Left ventricle myocardium inferior (tissue), 1 donor: ENCODE measurements around the gene PKN3. TPM values are rescaled to one million over a fixed set of nuclear protein-coding genes. Genes with fewer than 3 reads are reported as not detected.

Experiments used
- DNase-seq: peaks from one replicate; pipeline ENCODE4 v3.0.0-alpha.2; 2020
- H3K27ac ChIP-seq: fragments of 200-600 bp; replicated peaks from 2 replicates; pipeline ENCODE4 v1.8.0; 2021
- H3K27me3 ChIP-seq: fragments of 200-600 bp; 2 replicates; pipeline ENCODE4 v1.8.0; 2021; ENCODE audit warnings: low read depth
- H3K36me3 ChIP-seq: fragments of 200-600 bp; 2 replicates; pipeline ENCODE4 v1.8.0; 2021
- H3K4me1 ChIP-seq: fragments of 200-600 bp; 2 replicates; pipeline ENCODE4 v1.8.0; 2021
- H3K4me3 ChIP-seq: fragments of 200-600 bp; 2 replicates; pipeline ENCODE4 v1.8.0; 2021; ENCODE audit warnings: mild to moderate bottlenecking, moderate library complexity
- H3K9me3 ChIP-seq: fragments of 200-600 bp; replicated peaks from 2 replicates; pipeline ENCODE4 v1.8.0; 2021
- intact Hi-C: fragments of 100-400 bp; cut with micrococcal nuclease; formaldehyde crosslinking; loops from one replicate; pipeline ENCODE4 v1.11.0; 2022
- total RNA-seq: library from RNA; stranded (reverse); fragmentation: NEBNext Ultra II Directional; extraction: Animal tissue kit (Norgen Biotek cat#: 25700); gene quantifications from one replicate; pipeline ENCODE4 v1.2.1, GENCODE V29; 2021
- TF ChIP-seq, protein P1 (sequence below): fragments of 200-600 bp; IDR thresholded peaks from 2 replicates; pipeline ENCODE4 v1.8.0; 2021; ENCODE audit warnings: antibody characterized with exemption, mild to moderate bottlenecking, borderline replicate concordance
- donor health status: DM: no; HTN: yes; CAD: no; lungs with severe emphysema.

Gene PKN3
- total RNA-seq, 1 donor from 2014 or later: 6.3 TPM

DNA sequence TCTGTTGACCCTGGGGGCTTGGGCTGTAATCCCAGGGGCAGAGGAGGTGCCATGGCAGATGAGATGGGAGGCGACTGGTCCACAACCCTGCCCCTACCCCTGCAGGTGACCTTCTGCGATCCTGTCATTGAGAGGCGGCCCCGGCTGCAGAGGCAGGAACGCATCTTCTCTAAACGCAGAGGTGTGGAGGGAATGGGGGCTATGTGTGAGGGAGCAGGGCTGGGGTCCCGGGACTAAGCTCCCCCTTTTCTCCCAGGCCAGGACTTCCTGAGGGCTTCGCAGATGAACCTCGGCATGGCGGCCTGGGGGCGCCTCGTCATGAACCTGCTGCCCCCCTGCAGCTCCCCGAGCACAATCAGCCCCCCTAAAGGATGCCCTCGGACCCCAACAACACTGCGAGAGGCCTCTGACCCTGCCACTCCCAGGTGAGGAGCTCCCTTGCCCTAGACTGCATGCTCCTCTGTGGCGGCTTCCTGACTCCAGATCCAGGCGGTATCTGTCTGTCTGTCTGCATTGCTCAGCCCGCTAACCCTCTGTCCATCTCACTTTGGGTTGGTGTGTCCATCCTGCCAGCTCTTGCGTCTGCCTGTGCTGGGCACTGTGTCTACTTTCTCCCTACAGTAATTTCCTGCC lies 11.8 kb downstream of the PKN3 start:
- no peaks in the 10 kb centered on the region for H3K4me1 ChIP-seq
- no peaks in the 10 kb centered on the region for H3K27me3 ChIP-seq
- H3K27ac ChIP-seq: no peak overlapping the region
- peaks cover 14% of the 10 kb centered on the region for H3K36me3 ChIP-seq
- TF ChIP-seq, protein P1, sequence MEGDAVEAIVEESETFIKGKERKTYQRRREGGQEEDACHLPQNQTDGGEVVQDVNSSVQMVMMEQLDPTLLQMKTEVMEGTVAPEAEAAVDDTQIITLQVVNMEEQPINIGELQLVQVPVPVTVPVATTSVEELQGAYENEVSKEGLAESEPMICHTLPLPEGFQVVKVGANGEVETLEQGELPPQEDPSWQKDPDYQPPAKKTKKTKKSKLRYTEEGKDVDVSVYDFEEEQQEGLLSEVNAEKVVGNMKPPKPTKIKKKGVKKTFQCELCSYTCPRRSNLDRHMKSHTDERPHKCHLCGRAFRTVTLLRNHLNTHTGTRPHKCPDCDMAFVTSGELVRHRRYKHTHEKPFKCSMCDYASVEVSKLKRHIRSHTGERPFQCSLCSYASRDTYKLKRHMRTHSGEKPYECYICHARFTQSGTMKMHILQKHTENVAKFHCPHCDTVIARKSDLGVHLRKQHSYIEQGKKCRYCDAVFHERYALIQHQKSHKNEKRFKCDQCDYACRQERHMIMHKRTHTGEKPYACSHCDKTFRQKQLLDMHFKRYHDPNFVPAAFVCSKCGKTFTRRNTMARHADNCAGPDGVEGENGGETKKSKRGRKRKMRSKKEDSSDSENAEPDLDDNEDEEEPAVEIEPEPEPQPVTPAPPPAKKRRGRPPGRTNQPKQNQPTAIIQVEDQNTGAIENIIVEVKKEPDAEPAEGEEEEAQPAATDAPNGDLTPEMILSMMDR: no peak
- H3K9me3 ChIP-seq: no peaks in the 10 kb centered on the region
- intact Hi-C loops: no loop called here
- no peak overlapping the region for H3K4me3 ChIP-seq
- DNase-seq: no peak

DNA sequence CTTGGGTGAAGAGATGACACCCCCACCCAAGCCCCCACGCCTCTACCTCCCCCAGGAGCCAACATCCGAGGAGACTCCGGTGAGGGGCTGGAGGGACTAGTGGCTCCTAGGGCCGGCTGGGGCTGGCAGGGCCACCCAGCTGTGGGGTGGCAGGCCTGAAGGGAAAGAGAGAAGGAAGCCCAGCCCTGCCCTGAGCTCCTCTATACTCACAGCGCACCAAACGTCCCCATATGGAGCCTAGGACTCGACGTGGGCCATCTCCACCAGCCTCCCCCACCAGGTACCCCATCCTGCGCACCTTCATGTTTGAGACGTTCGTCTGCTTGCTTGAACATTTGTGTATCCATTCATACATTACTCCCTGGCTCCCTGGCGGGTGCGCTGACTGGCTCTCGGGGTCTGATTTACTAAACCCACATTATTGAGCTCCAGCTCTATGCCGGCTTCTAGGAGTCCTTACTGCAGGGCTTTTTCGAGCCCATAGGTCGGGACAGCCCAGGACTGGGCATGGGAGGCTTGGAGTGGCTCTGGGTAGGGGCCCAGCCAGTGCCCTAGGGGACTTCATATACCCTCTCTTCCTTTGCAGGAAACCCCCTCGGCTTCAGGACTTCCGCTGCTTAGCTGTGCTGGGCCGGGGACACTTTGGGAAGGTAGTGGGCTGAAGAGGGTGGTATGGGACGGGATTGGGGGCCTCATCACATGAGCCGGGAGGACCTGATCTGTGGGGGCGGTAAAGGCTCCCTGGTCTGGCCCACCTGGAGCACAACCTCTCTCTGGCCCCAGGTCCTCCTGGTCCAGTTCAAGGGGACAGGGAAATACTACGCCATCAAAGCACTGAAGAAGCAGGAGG lies 12.5 kb downstream of the PKN3 start:
- no peak for DNase-seq
- intact Hi-C loops: no loop called here
- Histone ChIP-seq H3K9me3 (no peaks in the 10 kb centered on the region), H3K27ac (no peak overlapping the region), H3K27me3 (no peaks in the 10 kb centered on the region), H3K4me1 (no peaks in the 10 kb centered on the region), H3K36me3 (peaks cover 14% of the 10 kb centered on the region), H3K4me3 (no peak overlapping the region)
- TF ChIP-seq, protein P1: no peak

DNA sequence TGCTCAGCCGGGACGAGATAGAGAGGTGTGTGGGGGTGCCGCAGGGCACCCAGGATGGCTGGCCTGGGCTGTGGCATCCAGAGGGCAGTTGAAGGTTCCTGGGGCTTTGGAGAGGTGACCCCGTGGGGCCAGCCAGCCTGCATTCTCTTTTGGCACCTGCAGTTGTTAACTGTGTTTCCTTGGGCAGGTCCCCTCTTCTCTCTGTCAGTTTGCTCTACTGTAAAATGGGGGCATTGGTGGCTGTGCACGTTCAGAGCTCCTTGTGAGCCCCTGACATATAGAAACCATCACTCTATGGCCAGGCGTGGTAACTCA lies 13.1 kb downstream of the PKN3 start:
- peaks cover 13% of the 10 kb centered on the region for H3K36me3 ChIP-seq
- no peaks in the 10 kb centered on the region for H3K9me3 ChIP-seq
- DNase-seq: no peak
- intact Hi-C loops: no loop called here
- no peaks in the 10 kb centered on the region for H3K27me3 ChIP-seq
- H3K4me1 ChIP-seq: no peaks in the 10 kb centered on the region
- H3K4me3 ChIP-seq: no peak overlapping the region
- TF ChIP-seq, protein P1: no peak
- H3K27ac ChIP-seq: no peak overlapping the region

DNA sequence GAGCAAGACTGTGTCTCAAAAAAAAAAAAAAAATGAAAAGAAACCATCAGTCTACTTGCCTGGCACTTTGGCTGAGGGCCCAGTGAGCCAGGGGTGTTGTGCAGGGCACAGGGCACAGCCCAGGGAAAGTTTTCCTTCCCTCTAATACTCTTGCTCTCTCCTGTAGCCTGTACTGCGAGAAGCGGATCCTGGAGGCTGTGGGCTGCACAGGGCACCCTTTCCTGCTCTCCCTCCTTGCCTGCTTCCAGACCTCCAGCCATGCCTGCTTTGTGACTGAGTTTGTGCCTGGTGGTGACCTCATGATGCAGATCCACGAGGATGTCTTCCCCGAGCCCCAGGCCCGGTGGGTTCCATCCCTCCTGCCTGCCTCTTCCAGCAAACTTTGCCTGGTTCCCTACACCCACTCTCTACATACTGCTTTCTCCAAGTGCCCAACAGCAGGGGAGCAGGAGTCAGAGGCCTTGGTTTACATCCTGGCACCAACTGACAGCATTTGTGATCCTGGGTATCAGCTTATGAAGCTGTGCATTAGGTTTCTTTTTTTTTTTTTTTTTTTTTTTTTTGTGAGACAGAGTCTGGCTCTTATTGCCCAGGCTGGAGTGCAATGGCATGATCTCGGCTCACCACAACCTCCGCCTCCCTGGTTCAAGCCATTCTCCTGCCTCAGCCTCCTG lies 14.4 kb downstream of the PKN3 start:
- H3K4me1 ChIP-seq: no peaks in the 10 kb centered on the region
- no peak overlapping the region for H3K4me3 ChIP-seq
- H3K27ac ChIP-seq: no peak overlapping the region
- intact Hi-C loops: no loop called here
- H3K36me3 ChIP-seq: peaks cover 13% of the 10 kb centered on the region
- DNase-seq: no peak
- TF ChIP-seq, protein P1: no peak
- H3K27me3 ChIP-seq: no peaks in the 10 kb centered on the region
- no peaks in the 10 kb centered on the region for H3K9me3 ChIP-seq

DNA sequence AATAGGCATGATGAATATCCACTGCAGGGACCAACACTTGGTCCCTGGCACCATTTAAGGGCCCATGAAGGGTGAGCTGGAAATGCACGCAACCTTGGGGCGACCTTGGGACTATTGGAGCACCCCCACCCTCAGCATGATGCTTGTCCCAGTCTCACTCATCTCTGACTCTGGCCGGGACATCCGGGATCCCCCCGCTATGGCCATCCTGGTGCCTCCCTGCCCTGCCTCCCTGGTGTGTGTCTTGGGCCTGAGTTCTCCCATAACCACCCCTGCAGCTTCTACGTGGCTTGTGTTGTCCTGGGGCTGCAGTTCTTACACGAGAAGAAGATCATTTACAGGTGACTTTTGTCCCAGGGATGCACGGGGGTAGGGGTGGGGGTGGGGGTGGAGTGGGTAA lies 15.7 kb downstream of the PKN3 start:
- TF ChIP-seq, protein P1: no peak
- Histone ChIP-seq H3K27me3 (no peaks in the 10 kb centered on the region), H3K9me3 (no peaks in the 10 kb centered on the region), H3K27ac (no peak overlapping the region), H3K36me3 (peaks cover 9% of the 10 kb centered on the region), H3K4me3 (no peak overlapping the region), H3K4me1 (no peaks in the 10 kb centered on the region)
- no peak for DNase-seq
- intact Hi-C loops: no loop called here
